ENCODE data around the gene GSE1. TPM values are rescaled to one million over a fixed set of nuclear protein-coding genes. Genes with fewer than 3 reads are reported as not detected.

Gene GSE1
- total RNA-seq, 6 donors from 2014 or later: 80.2 to 332 (median 90.8) TPM

GRCh38 chr16:85568519-85568918 lies 44.6 kb upstream of the GSE1 start:
- no peak overlapping the region for H3K4me3 ChIP-seq
- peak overlapping the region; percentile 43 to 74 (median 68) for H3K27ac ChIP-seq
- no peaks in the 10 kb centered on the region for H3K36me3 ChIP-seq
- H3K9me3 ChIP-seq: no peaks in the 10 kb centered on the region
- 45 to 52% methylated on average over 8 of the region's 8 CpGs for WGBS, 2 donors
- DNase-seq (peak in 1 of 2 donors; percentile 88), ATAC-seq (ENCODE audit: low FRiP score in 2 of 2) (peak; percentile 55 to 66)
- no peak for TF ChIP-seq EP300 (IDR thresholded peaks at IDR 0.05)
- peak in 1 of 4 donors; percentile 22 for TF ChIP-seq POLR2A (IDR thresholded peaks at IDR 0.05)
- TF ChIP-seq, protein P1, sequence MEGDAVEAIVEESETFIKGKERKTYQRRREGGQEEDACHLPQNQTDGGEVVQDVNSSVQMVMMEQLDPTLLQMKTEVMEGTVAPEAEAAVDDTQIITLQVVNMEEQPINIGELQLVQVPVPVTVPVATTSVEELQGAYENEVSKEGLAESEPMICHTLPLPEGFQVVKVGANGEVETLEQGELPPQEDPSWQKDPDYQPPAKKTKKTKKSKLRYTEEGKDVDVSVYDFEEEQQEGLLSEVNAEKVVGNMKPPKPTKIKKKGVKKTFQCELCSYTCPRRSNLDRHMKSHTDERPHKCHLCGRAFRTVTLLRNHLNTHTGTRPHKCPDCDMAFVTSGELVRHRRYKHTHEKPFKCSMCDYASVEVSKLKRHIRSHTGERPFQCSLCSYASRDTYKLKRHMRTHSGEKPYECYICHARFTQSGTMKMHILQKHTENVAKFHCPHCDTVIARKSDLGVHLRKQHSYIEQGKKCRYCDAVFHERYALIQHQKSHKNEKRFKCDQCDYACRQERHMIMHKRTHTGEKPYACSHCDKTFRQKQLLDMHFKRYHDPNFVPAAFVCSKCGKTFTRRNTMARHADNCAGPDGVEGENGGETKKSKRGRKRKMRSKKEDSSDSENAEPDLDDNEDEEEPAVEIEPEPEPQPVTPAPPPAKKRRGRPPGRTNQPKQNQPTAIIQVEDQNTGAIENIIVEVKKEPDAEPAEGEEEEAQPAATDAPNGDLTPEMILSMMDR (IDR thresholded peaks at IDR 0.05): no peak
- TF ChIP-seq POLR2AphosphoS5 (IDR thresholded peaks at IDR 0.05): peak in 1 of 2 donors; percentile 32
- H3K27me3 ChIP-seq: no peaks in the 10 kb centered on the region
- peaks cover 86 to 100% (median 90%) of the 10 kb centered on the region in 4 donors for H3K4me1 ChIP-seq

DNA sequence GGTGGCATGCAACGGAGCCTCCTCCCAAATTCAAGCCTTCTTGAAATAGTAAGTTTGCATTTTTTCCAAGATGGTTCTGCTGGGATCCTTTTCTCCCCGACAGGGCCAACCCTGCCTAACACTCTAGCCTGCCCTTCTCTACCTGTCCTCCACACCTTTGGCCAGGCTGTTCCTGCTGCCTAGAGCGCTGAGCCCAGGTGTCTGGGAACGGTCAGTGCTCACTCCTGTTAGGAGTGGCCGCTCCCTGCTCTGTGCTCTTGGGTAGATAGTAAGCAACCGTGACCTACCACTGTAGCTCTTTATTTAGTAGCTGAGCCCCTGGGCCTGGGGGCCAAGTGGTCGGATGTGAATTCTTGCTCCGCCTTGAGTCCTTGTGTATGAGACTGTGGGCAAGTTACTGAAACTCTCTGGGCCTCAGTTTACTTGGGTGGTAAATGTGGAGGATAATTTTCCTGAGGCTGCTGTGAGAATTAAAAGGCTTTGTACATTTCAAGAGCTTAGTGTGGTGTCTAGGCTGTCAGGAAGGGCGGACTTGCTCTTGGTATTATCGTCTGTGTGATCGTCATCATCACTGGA lies 44.0 kb upstream of the GSE1 start:
- DNase-seq (peak in 1 of 2 donors; percentile 57), ATAC-seq (ENCODE audit: low FRiP score in 2 of 2) (no peak)
- Histone ChIP-seq H3K4me1 (peaks cover 86 to 100% (median 90%) of the 10 kb centered on the region in 4 donors), H3K27ac (peak overlapping the region; percentile 64 to 74 (median 73)), H3K4me3 (no peak overlapping the region), H3K9me3 (no peaks in the 10 kb centered on the region), H3K36me3 (no peaks in the 10 kb centered on the region), H3K27me3 (no peaks in the 10 kb centered on the region)
- TF ChIP-seq POLR2AphosphoS5 (IDR thresholded peaks at IDR 0.05): no peak
- no peak for TF ChIP-seq EP300 (IDR thresholded peaks at IDR 0.05)
- no peak for TF ChIP-seq POLR2A (IDR thresholded peaks at IDR 0.05)
- TF ChIP-seq, protein P1 (IDR thresholded peaks at IDR 0.05): no peak
- 79% methylated on average over 11 of the region's 11 CpGs for WGBS, 2 donors

- Histone ChIP-seq H3K4me1 (peaks cover 86 to 100% (median 90%) of the 10 kb centered on the region in 4 donors), H3K4me3 (peak overlapping the region in 1 of 4 donors; percentile 14), H3K27me3 (no peaks in the 10 kb centered on the region), H3K9me3 (no peaks in the 10 kb centered on the region), H3K27ac (peak overlapping the region; percentile 64 to 74 (median 73)), H3K36me3 (no peaks in the 10 kb centered on the region)
- TF ChIP-seq POLR2AphosphoS5 (IDR thresholded peaks at IDR 0.05) (no peak), POLR2A (IDR thresholded peaks at IDR 0.05) (peak in 1 of 4 donors; percentile 11), EP300 (IDR thresholded peaks at IDR 0.05) (no peak)
- WGBS, 2 donors: 51 to 58% methylated on average over 9 to 20 of the region's 20 CpGs
- ATAC-seq (ENCODE audit: low FRiP score in 2 of 2) (peak; percentile 4 to 20), DNase-seq (peak in 1 of 2 donors; percentile 80)
These were observed 43.4 kb upstream of the GSE1 start for GRCh38 chr16:85569615-85570212.

DNA sequence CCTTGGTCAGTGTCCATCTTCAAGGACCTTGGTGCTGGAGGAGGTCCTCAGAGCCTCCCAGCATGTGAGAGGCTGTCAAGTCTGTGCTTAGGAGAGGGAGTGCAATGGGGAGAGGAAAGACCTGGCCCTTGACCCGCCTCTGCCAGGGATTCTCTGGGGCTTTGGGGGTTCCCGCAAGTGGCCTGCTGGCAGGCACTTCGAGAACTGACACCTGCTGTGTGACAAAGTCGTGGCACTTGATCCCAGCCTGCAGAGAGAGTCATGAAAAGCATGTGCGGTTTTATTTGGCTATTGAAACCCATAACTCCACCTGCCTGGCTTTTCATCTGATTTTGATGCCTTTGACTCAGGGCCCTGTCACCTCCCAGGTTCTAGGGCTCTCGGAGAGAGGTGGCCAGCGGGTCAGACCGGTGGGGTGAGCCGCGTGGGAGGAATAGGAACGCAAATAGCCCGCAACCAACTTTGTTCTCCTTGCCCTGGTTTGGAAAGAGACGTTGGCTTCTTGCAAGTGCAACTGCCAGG lies 42.8 kb upstream of the GSE1 start:
- no peaks in the 10 kb centered on the region for H3K36me3 ChIP-seq
- TF ChIP-seq POLR2A (IDR thresholded peaks at IDR 0.05): no peak
- TF ChIP-seq, protein P1 (IDR thresholded peaks at IDR 0.05): no peak
- no peak for TF ChIP-seq POLR2AphosphoS5 (IDR thresholded peaks at IDR 0.05)
- TF ChIP-seq EP300 (IDR thresholded peaks at IDR 0.05): no peak
- peak overlapping the region; percentile 64 to 74 (median 73) for H3K27ac ChIP-seq
- DNase-seq (peak in 1 of 2 donors; percentile 59), ATAC-seq (ENCODE audit: low FRiP score in 2 of 2) (peak in 1 of 2 donors; percentile 5)
- 48 to 51% methylated on average over 10 to 12 of the region's 13 CpGs for WGBS, 2 donors
- peaks cover 87 to 100% (median 93%) of the 10 kb centered on the region in 4 donors for H3K4me1 ChIP-seq
- H3K27me3 ChIP-seq: no peaks in the 10 kb centered on the region
- peak overlapping the region in 1 of 4 donors; percentile 14 for H3K4me3 ChIP-seq
- no peaks in the 10 kb centered on the region for H3K9me3 ChIP-seq
